Spleen (tissue), 7 donors: Measurements from ENCODE around the gene POLN.

ENCODE experiments used
- CTCF ChIP-seq, 11 experiments: fragments of 200-600 bp in 7 of 11; fragments of 450-650 bp in 4 of 11; sonication (generic) in 4 of 11; IDR thresholded peaks in 8 of 11; conservative IDR thresholded peaks in 3 of 11; 1 replicate in 7 of 11; 2 replicates in 4 of 11; pipeline versions ENCODE4 v1.4.0 to v1.8.0; 2016 to 2021; ENCODE audit warnings: antibody characterized with exemption in 11 of 11, inconsistent platforms in 4 of 11, mild to moderate bottlenecking in 1 of 11
- POLR2A ChIP-seq, 3 donors: fragments of 450-650 bp; IDR thresholded peaks; one replicate each; pipeline ENCODE4 v1.5.1; 2017; ENCODE audit warnings: antibody characterized with exemption in 3 of 3, mild to moderate bottlenecking in 1 of 3
- donor health status: DM: no; HTN: no; CAD: no; lungs with moderate emphysema.
- donor health status: DM: no; HTN: no; CAD: no.
- donor health status: DM: no; HTN: no; CAD: no.

GRCh38 chr4:2267320-2267811 is 25.4 kb upstream of the POLN start:
- TF ChIP-seq CTCF (IDR thresholded peaks at IDR 0.05 in 8 of 11, conservative IDR thresholded peaks at IDR 0.05 in 3 of 11) (no peak), POLR2A (IDR thresholded peaks at IDR 0.05) (no peak)
